Right lobe of liver (tissue), 6 donors: ENCODE measurements around the gene CHMP4B. TPM values are rescaled to one million over a fixed set of nuclear protein-coding genes. Genes with fewer than 3 reads are reported as not detected.

ENCODE experiments used
- ATAC-seq, 4 donors: fragments of 200-7000 bp; cut with Tn5 transposase; one replicate each; pipeline ENCODE4 v1.9.1; 2020; ENCODE audit warnings: mild to moderate bottlenecking in 4 of 4, moderate library complexity in 4 of 4
- DNase-seq, 3 donors: peaks; one replicate each; pipeline ENCODE4 v3.0.0-alpha.2; 2020
- H3K27ac ChIP-seq, 3 donors: fragments of 200-600 bp; one replicate each; pipeline ENCODE4 v1.8.0; 2022
- H3K27me3 ChIP-seq, 2 donors: fragments of 200-600 bp; one replicate each; pipeline ENCODE4 v1.8.0; 2022
- H3K36me3 ChIP-seq, 4 donors: fragments of 200-600 bp; sonication (generic) in 1 of 4; one replicate each; pipeline versions ENCODE4 v1.5.1 to v1.8.0; 2017 to 2022; ENCODE audit warnings: control low read depth in 1 of 4
- H3K4me1 ChIP-seq, 4 donors: fragments of 200-600 bp; sonication (generic) in 1 of 4; one replicate each; pipeline versions ENCODE4 v1.5.1 to v1.8.0; 2017 to 2022; ENCODE audit warnings: control low read depth in 1 of 4
- H3K4me3 ChIP-seq, 3 donors: fragments of 200-600 bp; one replicate each; pipeline ENCODE4 v1.8.0; 2022
- H3K9me3 ChIP-seq, 4 donors: fragments of 200-600 bp; sonication (generic) in 1 of 4; one replicate each; pipeline versions ENCODE4 v1.5.1 to v1.8.0; 2017 to 2022; ENCODE audit warnings: control low read depth in 1 of 4
- CTCF ChIP-seq, 4 donors: fragments of 200-600 bp in 3 of 4; fragments of 450-650 bp in 1 of 4; IDR thresholded peaks; one replicate each; pipeline versions ENCODE4 v1.5.1 to v1.8.0; 2016 to 2022; ENCODE audit warnings: antibody characterized with exemption in 4 of 4, mild to moderate bottlenecking in 2 of 4
- POLR2A ChIP-seq: fragments of 450-650 bp; IDR thresholded peaks from one replicate; pipeline ENCODE4 v1.6.1; 2017; ENCODE audit warnings: antibody characterized with exemption, mild to moderate bottlenecking
- WGBS: methylation state at CpG from one replicate; pipeline ENCODE4 v1.1.6; 2018; ENCODE audit warnings: low coverage, low lambda C conversion rate; ENCODE audit not compliant: insufficient coverage; ENCODE audit errors: missing lambda C conversion rate; 5-methylcytosine and 5-hydroxymethylcytosine counted together
- intact Hi-C, 2 donors: fragments of 100-400 bp; cut with DNase I; formaldehyde crosslinking; loops; one replicate each; pipeline versions ENCODE4 v1.11.2 to v1.14.1; 2022
- total RNA-seq, 6 experiments: library from RNA; depleted of rRNA in 2 of 6; stranded (reverse); fragments of >200 nt in 2 of 6; fragmentation: NEBNext Ultra II Directional in 3 of 6; extraction: Animal tissue kit (Norgen Biotek cat#: 25700) in 3 of 6; gene quantifications; one replicate each; pipeline versions ENCODE4 v1.1.0 to v1.2.4, GENCODE V29; 2016 to 2023
- donor health status: DM: no; HTN: yes; CAD: no.
- donor health status: DM: no; HTN: no; CAD: no.
- donor health status: DM: no; HTN: no; CAD: no.
- donor health status: DM: no; HTN: yes; CAD: no.
- donor health status: DM: no; HTN: yes; CAD: no.

The CHMP4B gene
- total RNA-seq, 6 experiments from 2014 or later = 21.0 to 40.8 (median 28.3) TPM

DNA sequence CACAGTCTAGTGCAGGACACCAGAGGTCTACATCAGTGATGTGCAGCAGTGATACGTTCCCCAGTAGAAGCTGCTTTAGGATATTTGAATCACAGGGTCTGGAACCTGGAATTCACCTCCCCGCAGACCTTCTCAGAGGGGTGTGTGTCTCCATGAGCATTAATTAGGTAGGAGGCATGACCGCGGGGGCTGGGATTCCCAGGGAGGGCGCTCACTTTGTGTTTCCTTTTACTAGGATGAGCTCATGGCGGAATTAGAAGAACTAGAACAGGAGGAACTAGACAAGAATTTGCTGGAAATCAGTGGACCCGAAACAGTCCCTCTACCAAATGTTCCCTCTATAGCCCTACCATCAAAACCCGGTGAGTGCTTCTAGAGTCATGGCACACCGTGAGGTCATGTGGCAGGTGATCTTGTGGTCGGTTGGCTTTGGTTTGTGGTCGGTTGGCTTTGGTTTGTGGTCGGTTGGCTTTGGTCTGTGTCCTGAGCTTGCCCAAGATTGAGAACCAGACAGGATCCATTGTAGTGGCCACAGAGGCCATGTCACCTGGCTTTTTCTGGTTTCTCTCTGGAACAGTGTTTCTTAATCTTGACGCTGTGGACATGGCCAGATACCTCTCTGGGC lies 40.8 kb downstream of the CHMP4B start:
- WGBS = 90% methylated on average over 4 of the region's 13 CpGs
- intact Hi-C loops = no loop called here
- Histone ChIP-seq H3K4me3 (no peak overlapping the region), H3K4me1 (no peaks in the 10 kb centered on the region), H3K27ac (no peak overlapping the region), H3K9me3 (no peaks in the 10 kb centered on the region), H3K36me3 (peaks cover 0 to 43% (median 17%) of the 10 kb centered on the region in 4 donors), H3K27me3 (no peaks in the 10 kb centered on the region)
- TF ChIP-seq POLR2A = no peak
- no peak for TF ChIP-seq CTCF (IDR thresholded peaks at IDR 0.05)
- ATAC-seq (no peak), DNase-seq (no peak)

- TF ChIP-seq POLR2A (no peak), CTCF (IDR thresholded peaks at IDR 0.05) (no peak)
- Histone ChIP-seq H3K27ac (no peak overlapping the region), H3K9me3 (no peaks in the 10 kb centered on the region), H3K27me3 (no peaks in the 10 kb centered on the region), H3K4me1 (no peaks in the 10 kb centered on the region), H3K36me3 (peaks cover 0 to 43% (median 17%) of the 10 kb centered on the region in 4 donors), H3K4me3 (no peak overlapping the region)
- ATAC-seq = no peak
- intact Hi-C loops = no loop called here
- WGBS = 92% methylated on average over 9 of the region's 11 CpGs
- DNase-seq = no peak
Observed at GRCh38 chr20:33852626-33853506, 41.7 kb downstream of the CHMP4B start.

GRCh38 chr20:33853507-33853813 lies 42.3 kb downstream of the CHMP4B start:
- Histone ChIP-seq H3K9me3 (no peaks in the 10 kb centered on the region), H3K27ac (no peak overlapping the region), H3K4me1 (no peaks in the 10 kb centered on the region), H3K36me3 (peaks cover 0 to 43% (median 17%) of the 10 kb centered on the region in 4 donors), H3K27me3 (no peaks in the 10 kb centered on the region), H3K4me3 (no peak overlapping the region)
- ATAC-seq = no peak
- 82% methylated on average over 7 of the region's 14 CpGs for WGBS
- TF ChIP-seq POLR2A (no peak), CTCF (IDR thresholded peaks at IDR 0.05) (no peak)
- intact Hi-C loops = no loop called here
- no peak for DNase-seq

DNA sequence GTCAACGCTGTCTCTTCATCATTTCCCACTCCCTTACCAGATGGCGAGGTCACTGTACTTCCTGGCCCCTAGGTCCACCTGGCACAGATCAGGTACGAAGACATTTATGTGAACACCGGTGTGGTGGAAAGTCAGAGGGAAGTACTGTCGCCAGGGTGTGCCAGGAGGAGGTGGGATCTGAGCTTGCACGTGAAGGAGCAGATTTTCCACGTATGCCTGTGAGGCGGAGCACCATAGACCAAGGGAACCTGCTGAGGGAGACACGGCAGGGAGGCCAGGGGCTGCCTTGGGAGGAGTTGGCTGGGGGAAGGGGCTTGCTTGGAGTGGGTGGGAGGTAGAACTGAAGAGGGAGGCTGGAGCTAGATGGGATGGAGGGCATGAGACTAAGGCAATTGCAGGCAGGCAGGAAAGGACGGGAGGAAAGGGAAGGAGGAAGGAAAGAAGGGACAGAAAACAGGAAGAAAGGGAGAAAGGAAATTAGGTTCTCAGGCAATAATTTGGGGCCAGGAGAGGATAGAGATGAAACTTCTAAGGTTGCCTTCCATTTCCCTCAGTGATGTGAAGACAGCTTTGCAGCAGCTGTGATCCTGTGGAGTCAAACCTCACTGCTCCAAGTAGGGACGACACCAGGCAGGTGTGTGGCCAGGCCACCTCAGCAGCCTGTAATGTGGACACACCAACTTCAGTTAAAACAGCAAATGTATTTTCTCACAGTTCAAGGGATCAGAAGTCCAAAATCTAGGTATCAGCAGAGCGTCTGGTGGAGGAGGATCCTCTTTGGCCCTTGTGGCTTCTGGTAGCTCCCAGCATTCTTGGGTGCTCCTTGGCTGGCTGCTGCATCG lies 46.8 kb downstream of the CHMP4B start:
- H3K9me3 ChIP-seq = no peaks in the 10 kb centered on the region
- DNase-seq (no peak), ATAC-seq (no peak)
- H3K4me1 ChIP-seq = no peaks in the 10 kb centered on the region
- H3K36me3 ChIP-seq = peaks cover 0 to 18% (median 10%) of the 10 kb centered on the region in 4 donors
- no peak for TF ChIP-seq CTCF (IDR thresholded peaks at IDR 0.05)
- no peak for TF ChIP-seq POLR2A
- intact Hi-C loops = no loop called here
- no peak overlapping the region for H3K27ac ChIP-seq
- H3K4me3 ChIP-seq = no peak overlapping the region
- 81% methylated on average over 10 of the region's 13 CpGs for WGBS
- no peaks in the 10 kb centered on the region for H3K27me3 ChIP-seq
